ENCODE data around the gene TMEM233.

Gene TMEM233

DNA sequence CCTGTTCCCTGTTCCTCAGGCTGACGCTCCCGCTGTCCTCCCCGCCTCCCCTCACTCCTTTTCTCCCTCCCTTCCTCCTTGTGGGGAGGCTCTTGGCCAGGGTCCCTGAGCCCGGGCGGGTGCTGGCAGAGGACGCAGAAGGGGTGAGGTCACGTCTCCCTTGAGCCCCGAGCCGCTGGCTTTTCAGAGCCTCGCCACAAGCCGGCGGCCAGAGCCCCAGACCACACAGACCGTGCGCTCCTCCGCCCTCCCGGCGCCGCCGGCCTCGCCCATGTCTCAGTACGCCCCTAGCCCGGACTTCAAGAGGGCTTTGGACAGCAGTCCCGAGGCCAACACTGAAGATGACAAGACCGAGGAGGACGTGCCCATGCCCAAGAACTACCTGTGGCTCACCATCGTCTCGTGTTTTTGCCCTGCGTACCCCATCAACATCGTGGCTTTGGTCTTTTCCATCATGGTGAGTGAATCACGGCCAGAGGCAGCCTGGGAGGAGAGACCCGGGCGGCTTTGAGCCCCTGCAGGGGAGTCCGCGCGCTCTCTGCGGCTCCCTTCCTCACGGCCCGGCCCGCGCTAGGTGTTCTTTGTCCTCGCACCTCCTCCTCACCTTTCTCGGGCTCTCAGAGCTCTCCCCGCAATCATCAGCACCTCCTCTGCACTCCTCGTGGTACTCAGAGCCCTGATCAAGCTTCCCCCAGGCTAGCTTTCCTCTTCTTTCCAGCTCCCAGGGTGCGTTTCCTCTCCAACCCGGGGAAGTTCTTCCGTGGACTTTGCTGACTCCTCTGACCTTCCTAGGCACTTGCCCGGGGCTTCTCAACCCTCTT is at the start of gene TMEM233:
TMEM233 (plus strand) TSS at position 197 of the 821 bp plus-strand sequence; CDS start at position 272, 75 bp downstream.
- no peak for DNase-seq (ENCODE audit: low read depth in 2 of 2, low spot score in 1 of 2)

DNA sequence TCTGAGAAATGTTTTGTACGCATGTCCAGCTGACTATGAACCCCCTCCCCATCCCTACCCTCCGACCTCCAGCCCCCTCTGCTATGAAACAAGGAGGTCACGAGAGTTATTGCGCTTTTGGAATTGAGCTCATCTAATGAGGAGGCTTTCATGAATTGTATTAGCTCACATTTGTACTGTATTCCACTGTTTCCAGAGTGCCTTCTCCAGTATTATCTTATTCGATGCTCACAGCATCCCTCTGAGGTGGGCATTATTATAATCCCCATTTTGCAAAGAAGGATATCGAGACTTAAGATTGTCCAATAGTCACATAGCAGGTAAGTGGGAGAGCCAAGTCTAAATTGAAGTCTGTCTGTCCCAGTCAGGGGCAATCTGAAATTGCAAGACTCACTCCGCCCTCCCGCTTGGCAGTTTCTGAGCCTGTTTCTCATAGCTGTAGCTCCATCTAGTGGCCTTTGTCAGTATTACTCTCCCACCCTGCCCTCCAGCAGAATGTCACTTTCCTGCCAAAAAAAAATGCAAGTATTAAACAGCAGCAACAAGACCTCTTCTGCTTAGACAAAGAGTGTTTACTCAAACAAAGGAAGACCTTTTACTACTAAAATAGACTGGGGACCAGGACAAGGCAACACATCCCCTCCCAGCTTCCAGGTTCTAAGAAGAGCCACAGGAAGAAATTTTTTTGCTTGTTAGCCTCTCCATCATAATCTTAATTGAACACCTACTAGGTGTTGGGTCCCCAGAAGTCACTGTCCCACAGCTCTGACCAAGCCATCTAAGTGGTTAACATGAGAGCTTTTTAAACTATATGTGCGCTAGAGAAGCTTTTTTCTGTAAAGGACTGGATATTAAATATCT is 48.6 kb upstream of the TMEM233 start:
- DNase-seq (ENCODE audit: low read depth in 2 of 2, low spot score in 1 of 2), result peak; percentile 7 to 18

DNA sequence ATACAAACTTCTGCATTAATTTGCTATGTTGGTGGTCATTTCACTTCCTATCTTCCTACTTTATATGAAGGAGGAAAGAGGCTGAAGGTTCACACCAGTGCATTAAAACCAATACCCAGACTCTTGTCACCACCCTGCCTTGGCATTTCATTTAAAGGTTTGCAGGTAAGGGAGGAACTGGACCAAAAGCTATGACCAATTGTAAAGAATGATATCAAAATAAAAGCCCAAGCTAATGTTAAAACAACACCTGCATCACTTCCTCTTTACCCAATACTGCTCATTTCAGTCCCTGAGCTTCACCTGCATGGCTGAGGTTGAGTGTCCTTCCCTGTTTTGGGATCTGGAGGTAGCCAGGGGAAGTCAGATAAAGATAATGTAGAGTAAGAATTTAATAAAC is 47.2 kb upstream of the TMEM233 start:
- no peak for DNase-seq (ENCODE audit: low read depth in 2 of 2, low spot score in 1 of 2)

DNA sequence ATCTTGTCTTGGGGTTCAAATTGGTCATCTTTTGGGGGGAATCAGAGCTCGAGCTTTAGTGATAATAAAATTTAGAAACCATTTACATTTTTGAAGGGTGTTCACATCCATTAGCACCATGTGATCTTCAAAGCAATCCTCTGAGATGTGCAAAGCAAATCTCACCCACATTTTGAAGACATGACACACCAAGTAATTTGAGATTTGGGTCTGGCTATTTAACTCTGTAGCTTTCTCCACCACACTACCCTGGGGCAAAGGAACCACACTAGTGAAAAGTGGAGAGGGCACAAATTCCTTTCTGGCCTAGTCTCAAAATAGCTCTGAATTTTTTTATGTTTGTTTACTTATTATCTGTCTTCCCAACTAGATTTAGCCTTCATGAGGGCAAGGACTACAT is 46.6 kb upstream of the TMEM233 start:
- DNase-seq (ENCODE audit: low read depth in 2 of 2, low spot score in 1 of 2), result no peak

- DNase-seq (ENCODE audit: low read depth in 2 of 2, low spot score in 1 of 2), result no peak
Observed at GRCh38 chr12:119556854-119557253, 36.7 kb upstream of the TMEM233 start.

GRCh38 chr12:119565404-119565803 is 28.2 kb upstream of the TMEM233 start:
- DNase-seq (ENCODE audit: low read depth in 2 of 2, low spot score in 1 of 2), result no peak

- DNase-seq (ENCODE audit: low read depth in 2 of 2, low spot score in 1 of 2), result no peak
Observed at GRCh38 chr12:119570771-119571170, 22.8 kb upstream of the TMEM233 start.

- no peak for DNase-seq (ENCODE audit: low read depth in 2 of 2, low spot score in 1 of 2)
Observed at GRCh38 chr12:119573086-119573485, 20.5 kb upstream of the TMEM233 start.

GRCh38 chr12:119574255-119574654 is 19.3 kb upstream of the TMEM233 start:
- no peak for DNase-seq (ENCODE audit: low read depth in 2 of 2, low spot score in 1 of 2)

GRCh38 chr12:119576118-119576810 is 17.3 kb upstream of the TMEM233 start:
- no peak for DNase-seq (ENCODE audit: low read depth in 2 of 2, low spot score in 1 of 2)

DNA sequence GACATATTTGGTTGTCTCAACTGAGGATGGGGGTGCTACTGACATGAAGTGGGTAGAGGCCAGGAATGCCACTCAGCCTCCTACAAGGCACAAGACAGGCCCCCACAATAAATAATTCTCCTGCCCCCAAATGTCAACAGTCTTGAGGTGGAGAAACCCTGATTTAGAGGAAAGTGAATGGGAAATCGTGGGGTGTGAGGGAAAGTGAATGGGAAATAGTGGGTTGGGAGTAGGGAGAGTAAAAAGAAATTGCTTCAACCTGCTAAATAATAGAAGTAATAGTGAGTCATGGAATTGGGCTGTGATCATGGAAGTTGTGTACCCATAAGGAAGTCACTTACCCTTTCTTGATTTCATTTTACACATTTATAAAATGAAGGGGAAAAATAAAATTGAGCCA is 16.7 kb upstream of the TMEM233 start:
- no peak for DNase-seq (ENCODE audit: low read depth in 2 of 2, low spot score in 1 of 2)

DNA sequence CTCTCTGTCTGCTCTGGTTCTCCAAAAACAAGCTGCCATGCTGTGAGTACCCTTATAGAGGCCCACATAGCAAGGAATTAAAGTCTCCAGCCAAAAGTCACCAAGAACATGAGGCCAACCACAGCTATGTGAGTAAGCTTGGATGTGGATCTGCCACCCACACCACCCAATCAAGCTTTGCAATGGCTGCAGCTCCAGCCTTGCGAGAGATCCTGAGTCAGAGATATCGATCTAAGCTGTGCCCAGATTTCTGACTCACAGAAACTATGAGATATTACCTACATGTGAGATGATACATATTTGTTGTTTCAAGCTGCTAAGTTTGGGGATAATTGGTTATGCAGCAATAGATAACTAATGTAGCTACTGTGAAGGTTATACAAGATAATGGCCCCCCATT is 15.5 kb upstream of the TMEM233 start:
- DNase-seq (ENCODE audit: low read depth in 2 of 2, low spot score in 1 of 2), result no peak

GRCh38 chr12:119589097-119589496 is 4.5 kb upstream of the TMEM233 start:
- no peak for DNase-seq (ENCODE audit: low read depth in 2 of 2, low spot score in 1 of 2)

DNA sequence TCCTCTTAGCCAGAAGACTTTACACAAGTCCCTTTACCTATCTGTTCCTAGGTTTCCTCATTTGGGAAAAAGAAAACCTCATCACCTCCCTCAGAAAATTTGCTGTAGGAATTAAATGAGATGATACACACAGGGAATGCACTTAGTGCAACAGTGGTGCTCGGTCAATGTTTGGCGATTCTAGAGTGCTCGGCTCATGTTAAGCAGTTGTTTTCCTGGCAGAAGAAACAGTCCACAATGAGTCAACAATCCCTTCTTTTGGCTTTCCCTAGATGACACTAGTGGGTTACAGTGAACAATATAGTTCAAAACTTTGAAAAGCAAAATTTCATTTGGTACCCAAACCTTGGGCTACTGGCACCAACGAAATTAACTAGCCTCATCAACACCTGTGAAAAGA is 3.9 kb upstream of the TMEM233 start:
- DNase-seq (ENCODE audit: low read depth in 2 of 2, low spot score in 1 of 2), result no peak

DNA sequence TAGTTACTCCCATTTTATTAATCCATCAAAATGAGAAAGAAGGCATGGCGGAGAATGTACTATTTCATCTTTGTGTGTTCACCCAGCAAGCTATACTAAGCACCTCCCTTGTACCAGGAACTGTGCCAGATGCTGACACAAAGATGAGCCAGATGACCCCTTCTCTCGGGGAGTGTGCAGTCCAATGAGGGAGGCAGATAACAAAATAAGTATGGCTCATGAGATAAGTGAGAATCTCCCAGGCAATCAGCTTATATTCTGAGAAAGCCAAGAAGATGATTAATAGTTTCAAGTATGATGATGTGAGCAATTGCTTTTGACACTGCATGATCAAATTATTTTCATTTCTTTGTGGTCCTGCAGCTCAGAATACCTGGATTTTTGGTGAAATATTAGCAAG is 1.3 kb upstream of the TMEM233 start:
- no peak for DNase-seq (ENCODE audit: low read depth in 2 of 2, low spot score in 1 of 2)

DNA sequence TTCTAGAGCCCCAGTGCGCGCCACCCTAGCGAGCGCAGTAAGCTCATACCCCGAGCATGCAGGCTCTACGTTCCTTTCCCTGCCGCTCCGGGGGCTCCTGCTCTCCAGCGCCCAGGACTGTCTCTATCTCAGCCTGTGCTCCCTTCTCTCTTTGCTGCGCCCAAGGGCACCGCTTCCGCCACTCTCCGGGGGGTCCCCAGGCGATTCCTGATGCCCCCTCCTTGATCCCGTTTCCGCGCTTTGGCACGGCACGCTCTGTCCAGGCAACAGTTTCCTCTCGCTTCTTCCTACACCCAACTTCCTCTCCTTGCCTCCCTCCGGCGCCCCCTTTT is 791 bp downstream of the TMEM233 start:
- no peak for DNase-seq (ENCODE audit: low read depth in 2 of 2, low spot score in 1 of 2)

- DNase-seq (ENCODE audit: low read depth in 2 of 2, low spot score in 1 of 2), result no peak
Observed at GRCh38 chr12:119594772-119595445, 1.3 kb downstream of the TMEM233 start.

DNA sequence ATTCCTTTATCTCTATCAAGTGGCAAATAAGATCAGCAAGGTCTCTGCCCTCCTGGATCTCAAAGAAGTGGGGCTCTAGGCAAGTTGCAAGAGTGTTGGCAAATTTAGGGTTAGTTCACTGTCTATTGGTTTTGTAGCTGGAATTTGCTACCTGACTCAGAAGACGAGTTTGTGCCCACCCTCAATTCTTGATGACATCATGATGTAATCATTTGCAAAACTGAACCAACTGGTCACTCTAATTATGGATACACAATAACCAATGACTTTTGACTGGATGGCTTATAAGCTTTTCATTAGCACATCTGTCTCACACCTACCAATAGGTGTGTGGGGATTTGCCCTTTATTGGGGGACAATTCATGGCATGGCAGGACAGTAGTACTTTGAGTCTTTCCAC is 4.6 kb downstream of the TMEM233 start:
- DNase-seq (ENCODE audit: low read depth in 2 of 2, low spot score in 1 of 2), result no peak

- no peak for DNase-seq (ENCODE audit: low read depth in 2 of 2, low spot score in 1 of 2)
Observed at GRCh38 chr12:119601877-119602733, 8.5 kb downstream of the TMEM233 start.

DNA sequence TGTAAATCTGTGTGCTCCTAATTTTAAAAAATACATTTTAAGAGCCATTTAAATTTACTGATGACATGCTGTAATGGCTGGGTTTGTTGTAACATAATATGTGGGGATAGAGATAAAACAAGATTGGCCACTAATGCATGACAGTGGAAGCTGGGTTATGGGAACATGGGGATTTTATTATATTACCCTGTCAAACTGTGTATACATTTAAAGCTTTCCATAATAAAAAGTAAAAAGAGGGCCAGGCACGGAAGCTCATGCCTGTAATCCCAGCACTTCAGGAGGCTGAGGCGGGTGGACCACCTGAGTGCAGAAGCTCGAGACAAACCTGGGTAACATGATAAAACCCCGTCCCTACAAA is 9.1 kb downstream of the TMEM233 start:
- no peak for DNase-seq (ENCODE audit: low read depth in 2 of 2, low spot score in 1 of 2)

Measured in stimulated activated CD8-positive, alpha-beta memory T cell treated with anti-CD3 and anti-CD28 coated beads, Interleukin-4, amount 100 ng/mL, for 1 hour (primary cell).